ENCODE data around the gene GPR146. TPM values are rescaled to one million over a fixed set of nuclear protein-coding genes. Genes with fewer than 3 reads are reported as not detected.

The GPR146 gene
- total and polyA plus RNA-seq, 9 donors = 6.1 to 25.0 (median 8.4) TPM

DNA sequence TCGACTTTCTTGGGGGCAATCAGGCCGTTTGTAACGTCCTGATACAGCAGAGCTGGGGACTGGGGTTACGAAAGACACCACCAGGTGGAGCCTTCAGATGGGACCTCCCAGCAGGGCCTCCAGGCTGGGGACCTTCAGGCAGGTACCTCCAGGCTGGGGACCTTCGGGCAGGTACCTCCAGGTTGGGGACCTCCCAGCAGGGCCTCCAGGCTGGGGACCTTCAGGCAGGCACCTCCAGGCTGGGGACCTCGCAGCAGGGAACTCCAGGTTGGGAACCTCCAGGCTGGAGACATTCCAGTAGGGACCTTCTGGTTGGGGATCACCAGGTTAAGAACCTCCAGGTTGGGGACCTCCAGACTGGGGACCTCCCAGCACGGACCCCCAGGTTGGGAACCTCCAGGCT is 23.5 kb upstream of the GPR146 start:
- no peaks in the 10 kb centered on the region for H3K27me3 ChIP-seq
- no peak for TF ChIP-seq EP300 (IDR thresholded peaks at IDR 0.05)
- no peak for TF ChIP-seq POLR2A (IDR thresholded peaks at IDR 0.05)
- TF ChIP-seq, protein P1, sequence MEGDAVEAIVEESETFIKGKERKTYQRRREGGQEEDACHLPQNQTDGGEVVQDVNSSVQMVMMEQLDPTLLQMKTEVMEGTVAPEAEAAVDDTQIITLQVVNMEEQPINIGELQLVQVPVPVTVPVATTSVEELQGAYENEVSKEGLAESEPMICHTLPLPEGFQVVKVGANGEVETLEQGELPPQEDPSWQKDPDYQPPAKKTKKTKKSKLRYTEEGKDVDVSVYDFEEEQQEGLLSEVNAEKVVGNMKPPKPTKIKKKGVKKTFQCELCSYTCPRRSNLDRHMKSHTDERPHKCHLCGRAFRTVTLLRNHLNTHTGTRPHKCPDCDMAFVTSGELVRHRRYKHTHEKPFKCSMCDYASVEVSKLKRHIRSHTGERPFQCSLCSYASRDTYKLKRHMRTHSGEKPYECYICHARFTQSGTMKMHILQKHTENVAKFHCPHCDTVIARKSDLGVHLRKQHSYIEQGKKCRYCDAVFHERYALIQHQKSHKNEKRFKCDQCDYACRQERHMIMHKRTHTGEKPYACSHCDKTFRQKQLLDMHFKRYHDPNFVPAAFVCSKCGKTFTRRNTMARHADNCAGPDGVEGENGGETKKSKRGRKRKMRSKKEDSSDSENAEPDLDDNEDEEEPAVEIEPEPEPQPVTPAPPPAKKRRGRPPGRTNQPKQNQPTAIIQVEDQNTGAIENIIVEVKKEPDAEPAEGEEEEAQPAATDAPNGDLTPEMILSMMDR (IDR thresholded peaks at IDR 0.05) = no peak
- no peak overlapping the region for H3K4me3 ChIP-seq
- DNase-seq = no peak
- H3K4me1 ChIP-seq (ENCODE audit: insufficient read depth) = peaks cover 6% of the 10 kb centered on the region
- H3K27ac ChIP-seq = no peak overlapping the region
- H3K36me3 ChIP-seq = no peaks in the 10 kb centered on the region
- H3K9me3 ChIP-seq = no peaks in the 10 kb centered on the region
- 84 to 97% (median 89%) methylated on average over 3 to 7 of the region's 7 CpGs for WGBS, 3 donors
- intact Hi-C loops (cut with DNase I) = no loop called here

DNA sequence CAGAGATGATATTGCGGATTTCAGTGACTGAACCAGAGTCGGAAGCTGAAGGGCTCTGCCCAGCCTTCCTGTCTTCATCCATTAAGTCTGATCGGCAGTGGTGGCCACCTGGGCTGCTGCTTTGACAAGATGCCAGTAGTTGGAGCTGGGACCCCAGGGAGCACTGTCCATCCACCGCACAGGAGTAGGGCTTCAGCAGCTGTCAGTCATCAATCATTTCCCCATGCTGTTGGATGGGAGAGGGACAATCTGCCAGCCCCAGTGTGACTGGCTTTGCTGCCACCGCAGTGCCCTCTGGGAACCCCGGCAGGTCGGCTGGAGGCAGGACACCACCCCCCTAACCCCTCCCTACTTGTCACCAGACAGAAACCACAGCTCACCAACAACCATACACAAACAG is 23.0 kb upstream of the GPR146 start:
- WGBS, 3 donors = 86 to 94% (median 94%) methylated on average over 7 of the region's 7 CpGs
- Histone ChIP-seq H3K27me3 (no peaks in the 10 kb centered on the region), H3K4me1 (ENCODE audit: insufficient read depth) (peaks cover 5% of the 10 kb centered on the region), H3K36me3 (no peaks in the 10 kb centered on the region), H3K27ac (no peak overlapping the region), H3K4me3 (no peak overlapping the region), H3K9me3 (no peaks in the 10 kb centered on the region)
- no peak for DNase-seq
- TF ChIP-seq EP300 (IDR thresholded peaks at IDR 0.05) = no peak
- no peak for TF ChIP-seq POLR2A (IDR thresholded peaks at IDR 0.05)
- TF ChIP-seq, protein P1 (IDR thresholded peaks at IDR 0.05) = no peak
- intact Hi-C loops (cut with DNase I) = no loop called here

DNA sequence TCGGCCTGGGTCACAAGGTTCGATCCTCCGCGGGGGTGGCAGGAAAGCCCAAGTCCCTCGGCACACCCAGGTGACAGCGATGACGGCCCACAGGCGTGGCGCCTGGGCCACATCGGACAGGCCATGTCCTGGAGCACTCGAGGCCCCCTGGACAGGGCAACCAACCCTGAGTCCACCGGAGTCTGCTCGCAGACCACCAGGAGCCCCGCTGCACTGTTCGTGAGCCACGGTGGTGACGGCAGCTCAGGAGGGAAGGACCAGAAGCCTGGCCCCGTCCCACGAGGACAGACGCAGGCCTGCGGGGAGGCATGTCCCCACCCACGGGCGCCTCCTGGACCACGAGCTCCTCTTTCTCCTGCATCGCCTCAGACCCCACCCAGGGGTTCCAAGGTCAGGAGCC is 22.4 kb upstream of the GPR146 start:
- H3K36me3 ChIP-seq = no peaks in the 10 kb centered on the region
- H3K9me3 ChIP-seq = no peaks in the 10 kb centered on the region
- 93 to 97% (median 97%) methylated on average over 22 to 25 of the region's 25 CpGs for WGBS, 3 donors
- H3K4me3 ChIP-seq = no peak overlapping the region
- TF ChIP-seq POLR2A (IDR thresholded peaks at IDR 0.05) (no peak), EP300 (IDR thresholded peaks at IDR 0.05) (no peak)
- TF ChIP-seq, protein P1 (IDR thresholded peaks at IDR 0.05) = no peak
- H3K27me3 ChIP-seq = no peaks in the 10 kb centered on the region
- peaks cover 4% of the 10 kb centered on the region for H3K4me1 ChIP-seq (ENCODE audit: insufficient read depth)
- intact Hi-C loops (cut with DNase I) = no loop called here
- DNase-seq = no peak
- H3K27ac ChIP-seq = no peak overlapping the region

DNA sequence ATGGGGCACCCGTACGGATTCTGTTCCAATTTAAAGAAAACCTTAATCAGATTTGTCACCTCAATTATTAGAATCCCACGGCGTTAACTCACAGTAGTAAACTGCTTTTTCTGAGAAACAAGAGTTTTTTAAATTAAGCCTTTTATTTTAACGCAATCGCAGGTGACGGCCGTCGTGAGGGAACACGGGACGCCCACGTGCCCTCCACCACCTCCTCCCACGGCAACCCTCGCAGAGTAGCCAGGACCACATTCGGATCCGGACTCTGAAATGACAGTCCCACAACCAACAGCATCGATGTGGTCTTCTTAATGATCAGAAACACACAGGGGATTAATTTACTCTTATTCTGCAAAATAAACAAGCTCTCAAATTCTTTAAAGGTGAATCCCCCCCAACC is 22.0 kb upstream of the GPR146 start:
- Histone ChIP-seq H3K4me3 (no peak overlapping the region), H3K36me3 (no peaks in the 10 kb centered on the region), H3K27ac (no peak overlapping the region), H3K27me3 (no peaks in the 10 kb centered on the region), H3K9me3 (no peaks in the 10 kb centered on the region), H3K4me1 (ENCODE audit: insufficient read depth) (peaks cover 4% of the 10 kb centered on the region)
- intact Hi-C loops (cut with DNase I) = no loop called here
- no peak for DNase-seq
- 92 to 95% (median 94%) methylated on average over 17 of the region's 17 CpGs for WGBS, 3 donors
- TF ChIP-seq POLR2A (IDR thresholded peaks at IDR 0.05) (no peak), EP300 (IDR thresholded peaks at IDR 0.05) (no peak)
- TF ChIP-seq, protein P1 (IDR thresholded peaks at IDR 0.05) = no peak
